ENCODE results near the gene RBMXL2. TPM values are rescaled to one million over a fixed set of nuclear protein-coding genes. Genes with fewer than 3 reads are reported as not detected.

The RBMXL2 gene
- polyA plus RNA-seq, 1 of the 3 experiments (the other 2 are of a cell fraction): not detected

- Histone ChIP-seq H3F3A (replicated peaks; ENCODE audit: insufficient read depth) (no peaks in the 10 kb centered on the region), H3K79me2 (ENCODE audit: insufficient read depth) (no peaks in the 10 kb centered on the region), H3K4me3 (ENCODE audit: low read depth in 2 of 2, low read length in 1 of 2) (no peak overlapping the region), H3K9me2 (no peaks in the 10 kb centered on the region), H3K4me2 (no peak overlapping the region), H3K4me1 (ENCODE audit: control insufficient read depth in 1 of 2, insufficient read depth in 2 of 2, low read depth in 1 of 2, low read length in 1 of 2) (no peaks in the 10 kb centered on the region), H3K9ac (no peak overlapping the region), H3K27ac (ENCODE audit: low read depth in 2 of 2, low read length in 1 of 2) (no peak overlapping the region), H2AFZ (ENCODE audit: low read depth) (no peak overlapping the region), H3K27me3 (ENCODE audit: insufficient read depth) (no peaks in the 10 kb centered on the region), H4K20me1 (ENCODE audit: insufficient read depth) (no peaks in the 10 kb centered on the region), H3K9me3 (no peaks in the 10 kb centered on the region), H3K36me3 (replicated peaks in 1 of 2; ENCODE audit: control insufficient read depth in 1 of 2, insufficient read depth in 2 of 2, low read length in 1 of 2) (no peaks in the 10 kb centered on the region)
- DNase-seq: no peak
- WGBS (ENCODE audit: low lambda C conversion rate): 39% methylated on average over 1 of the region's 1 CpG
- ChIA-PET CTCF (interaction anchor here (0.6 kb wide), 1 partner anchor 372 kb away, joined by 3 read pairs; no protein-coding TSS in a partner anchor), POLR2A (no interaction called here)
- TF ChIP-seq IRF3 (IDR thresholded peaks at IDR 0.05; ENCODE audit: low read depth, low read length) (no peak), SIN3A (IDR thresholded peaks at IDR 0.05; ENCODE audit: borderline replicate concordance, low read depth, low read length) (no peak), GABPA (IDR thresholded peaks at IDR 0.05; ENCODE audit: low read depth) (no peak), MXI1 (IDR thresholded peaks at IDR 0.05; ENCODE audit: low read depth, low read length) (no peak), NRF1 (IDR thresholded peaks at IDR 0.05; ENCODE audit: low read depth, low read length) (no peak), USF1 (IDR thresholded peaks at IDR 0.05; ENCODE audit: borderline replicate concordance, low read depth) (no peak), FOXM1 (IDR thresholded peaks at IDR 0.05; ENCODE audit: low read depth) (no peak), JUND (IDR thresholded peaks at IDR 0.05) (no peak), RFX5 (IDR thresholded peaks at IDR 0.05; ENCODE audit: low read length) (no peak), MAX (IDR thresholded peaks at IDR 0.05; ENCODE audit: low read depth) (no peak), TAF1 (IDR thresholded peaks at IDR 0.05; ENCODE audit: borderline replicate concordance, low read depth, low read length) (no peak)
Measured at GRCh38 chr11:7138051-7138450, 49.3 kb downstream of the RBMXL2 start.

Other genes with a start within 250 kb of the RBMXL2 start
- gene OR10A5, start 243.3 kb upstream of the RBMXL2 start, polyA plus RNA-seq (2012; rRNA removed): not detected in 2 replicates
- not detected in 2 replicates for gene OR10A2, start 225.9 kb upstream of the RBMXL2 start, polyA plus RNA-seq (2012; rRNA removed)
- not detected in 2 replicates for gene OR10A4, start 212.4 kb upstream of the RBMXL2 start, polyA plus RNA-seq (2012; rRNA removed)
- not detected in 2 replicates for gene OR2D2, start 196.5 kb upstream of the RBMXL2 start, polyA plus RNA-seq (2012; rRNA removed)
- not detected in 2 replicates for gene OR2D3, start 168.0 kb upstream of the RBMXL2 start, polyA plus RNA-seq (2012; rRNA removed)
- 0.15 and 0.54 TPM in 2 replicates for gene ZNF215, start 162.6 kb upstream of the RBMXL2 start, polyA plus RNA-seq (2012; rRNA removed)
- gene ZNF214, start 68.7 kb upstream of the RBMXL2 start, polyA plus RNA-seq (2012; rRNA removed): 1.4 and 2.5 TPM in 2 replicates
- not detected in 2 replicates for gene NLRP14, start 68.5 kb upstream of the RBMXL2 start, polyA plus RNA-seq (2012; rRNA removed)
- 0.10 and 0.60 TPM in 2 replicates for gene SYT9, start 162.9 kb downstream of the RBMXL2 start, polyA plus RNA-seq (2012; rRNA removed)

All from SK-N-SH (cell line).